Right ventricle myocardium inferior (tissue), 1 donor: ENCODE results near the gene NELL1. TPM values are rescaled to one million over a fixed set of nuclear protein-coding genes. Genes with fewer than 3 reads are reported as not detected.

Source experiments
- ATAC-seq: fragments of 200-7000 bp; cut with Tn5 transposase; one replicate; pipeline ENCODE4 v1.9.1; 2020; ENCODE audit warnings: mild to moderate bottlenecking, moderate library complexity
- DNase-seq: peaks from one replicate; pipeline ENCODE4 v3.0.0; 2021; ENCODE audit errors: missing footprints
- intact Hi-C: fragments of 100-400 bp; cut with DNase I; formaldehyde crosslinking; loops from one replicate; pipeline ENCODE4 v1.11.0; 2022
- total RNA-seq: library from RNA; stranded (reverse); fragmentation: NEBNext Ultra II Directional; extraction: Animal tissue kit (Norgen Biotek cat#: 25700); gene quantifications from one replicate; pipeline ENCODE4 v1.2.1, GENCODE V29; 2021
- donor health status: DM: no; HTN: yes; CAD: no; lungs with severe emphysema.

The NELL1 gene
- total RNA-seq, 1 donor from 2014 or later, result not detected

- DNase-seq (no peak), ATAC-seq (no peak)
- intact Hi-C loops, result no loop called here
Measured at GRCh38 chr11:21411104-21411503, 741.7 kb downstream of the NELL1 start.

- DNase-seq, result no peak
- no peak for ATAC-seq
- intact Hi-C loops, result no loop called here
Measured at GRCh38 chr11:21411597-21411996, 742.2 kb downstream of the NELL1 start.

GRCh38 chr11:21412652-21413383 is 743.4 kb downstream of the NELL1 start:
- intact Hi-C loops, result no loop called here
- no peak for ATAC-seq

DNA sequence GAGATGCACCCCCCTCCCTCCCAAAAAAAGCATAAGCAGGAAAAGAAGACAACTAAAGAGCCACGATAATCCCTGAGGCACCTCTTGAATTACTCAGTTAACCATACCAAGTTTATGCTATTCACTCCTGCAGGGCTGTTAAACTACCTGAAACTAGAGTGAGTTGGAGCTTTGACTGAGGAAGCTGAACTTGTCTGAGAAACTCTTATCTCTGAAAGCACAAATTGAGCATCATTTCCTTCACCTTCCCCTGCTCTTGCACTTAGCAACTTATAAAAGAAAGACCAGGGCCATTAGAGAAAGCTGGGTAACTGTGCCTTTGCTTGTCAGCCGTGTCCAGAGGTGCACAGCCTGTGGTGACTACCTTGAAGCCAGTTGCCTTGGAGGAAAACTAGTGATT is 745.6 kb downstream of the NELL1 start:
- ATAC-seq (no peak), DNase-seq (no peak)
- intact Hi-C loops, result no loop called here

More at GRCh38 chr11:21412652-21413383, 743.4 kb downstream of the NELL1 start:
- DNase-seq, result no peak

- DNase-seq (no peak), ATAC-seq (no peak)
- intact Hi-C loops, result no loop called here
Measured at GRCh38 chr11:21415606-21416005, 746.2 kb downstream of the NELL1 start.

DNA sequence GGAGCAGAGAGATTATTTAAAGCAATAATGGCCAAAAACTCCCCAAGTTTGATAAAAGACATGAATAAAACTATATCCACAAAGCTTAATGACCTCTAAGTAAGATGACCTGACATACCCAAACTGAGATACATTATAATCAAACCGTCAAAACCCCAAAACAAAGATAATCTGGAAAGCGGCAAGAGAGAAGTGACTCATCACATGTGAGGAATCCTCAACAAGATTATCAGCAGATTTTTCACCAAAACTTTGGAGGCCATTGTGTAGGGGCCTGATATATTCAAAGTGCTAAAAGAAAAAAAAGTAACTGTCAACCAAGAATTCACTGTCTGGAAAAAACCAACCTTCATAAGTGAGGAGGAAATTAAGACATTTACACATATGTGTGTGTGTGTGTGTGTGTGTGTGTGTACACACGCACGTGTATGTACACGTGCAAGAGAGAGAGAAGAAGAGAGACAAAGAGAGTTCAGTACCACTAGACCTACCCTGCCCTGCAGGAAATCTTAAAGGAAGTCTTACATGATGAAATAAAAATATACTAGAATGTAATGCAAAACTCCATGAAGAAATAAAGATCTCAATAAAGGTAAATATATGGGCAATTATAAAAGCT is 752.4 kb downstream of the NELL1 start:
- no peak for DNase-seq
- no peak for ATAC-seq
- intact Hi-C loops, result no loop called here

DNA sequence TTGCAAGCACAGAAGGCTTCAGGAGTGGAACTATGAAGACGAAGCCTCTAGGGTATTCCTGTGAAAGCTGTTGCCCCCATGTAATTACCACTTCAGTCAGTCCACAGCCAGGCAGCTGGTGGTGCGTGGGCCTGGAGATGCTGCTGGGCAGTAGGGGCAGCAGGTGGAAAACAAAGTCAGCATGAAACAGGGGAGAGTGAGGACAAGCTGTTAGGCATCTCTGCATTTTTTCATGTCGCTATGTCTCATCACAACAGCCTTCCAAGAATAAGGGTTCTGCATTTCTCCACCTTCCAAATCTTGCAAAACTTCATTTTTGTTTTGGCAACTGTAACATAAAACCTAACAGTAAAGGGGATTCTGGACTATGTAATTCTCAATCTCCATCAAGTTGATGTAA is 757.5 kb downstream of the NELL1 start:
- intact Hi-C loops, result no loop called here
- DNase-seq (no peak), ATAC-seq (no peak)

DNA sequence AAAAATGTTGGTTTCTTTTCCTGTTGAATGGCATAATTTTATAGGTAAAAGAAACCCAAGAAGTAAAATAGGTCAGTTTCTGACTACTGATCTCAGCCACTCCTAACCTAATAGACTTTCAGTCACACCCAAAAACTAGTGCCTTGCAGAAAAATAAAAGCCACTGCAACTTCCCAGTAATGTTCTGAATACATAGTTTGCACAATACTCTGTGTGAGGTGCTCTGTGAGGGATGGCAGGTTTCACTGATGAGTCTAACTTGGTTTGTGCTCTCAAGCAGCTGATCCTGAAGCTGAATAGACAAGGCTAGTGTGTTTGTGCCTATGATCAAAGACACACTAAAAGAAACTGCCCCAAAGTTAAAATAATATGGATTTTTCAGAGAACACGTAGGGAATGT is 758.3 kb downstream of the NELL1 start:
- ATAC-seq (no peak), DNase-seq (no peak)
- intact Hi-C loops, result no loop called here

DNA sequence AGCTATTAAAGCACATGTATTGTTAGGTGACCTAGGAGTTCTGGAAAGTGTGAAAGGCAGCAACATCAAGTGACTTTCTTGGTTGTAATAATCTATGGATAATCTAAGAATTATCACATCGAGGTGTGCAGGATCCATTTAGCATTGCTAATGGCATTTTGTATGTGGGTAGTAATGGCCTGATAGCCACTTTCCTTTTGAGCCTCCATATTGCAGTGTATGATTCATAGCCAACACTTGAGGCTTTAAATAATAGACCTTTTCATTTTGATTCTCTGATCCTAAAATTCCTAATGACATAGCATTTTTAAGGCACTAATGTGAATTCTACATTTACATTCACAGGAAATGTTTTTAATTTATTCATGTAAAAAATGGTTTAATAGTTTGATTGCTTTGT is 759.4 kb downstream of the NELL1 start:
- DNase-seq (no peak), ATAC-seq (no peak)
- intact Hi-C loops, result no loop called here

GRCh38 chr11:21429401-21429800 is 760.0 kb downstream of the NELL1 start:
- ATAC-seq (no peak), DNase-seq (no peak)
- intact Hi-C loops, result no loop called here

- ATAC-seq, result no peak
- DNase-seq, result no peak
- intact Hi-C loops, result no loop called here
Measured at GRCh38 chr11:21430537-21430936, 761.2 kb downstream of the NELL1 start.

DNA sequence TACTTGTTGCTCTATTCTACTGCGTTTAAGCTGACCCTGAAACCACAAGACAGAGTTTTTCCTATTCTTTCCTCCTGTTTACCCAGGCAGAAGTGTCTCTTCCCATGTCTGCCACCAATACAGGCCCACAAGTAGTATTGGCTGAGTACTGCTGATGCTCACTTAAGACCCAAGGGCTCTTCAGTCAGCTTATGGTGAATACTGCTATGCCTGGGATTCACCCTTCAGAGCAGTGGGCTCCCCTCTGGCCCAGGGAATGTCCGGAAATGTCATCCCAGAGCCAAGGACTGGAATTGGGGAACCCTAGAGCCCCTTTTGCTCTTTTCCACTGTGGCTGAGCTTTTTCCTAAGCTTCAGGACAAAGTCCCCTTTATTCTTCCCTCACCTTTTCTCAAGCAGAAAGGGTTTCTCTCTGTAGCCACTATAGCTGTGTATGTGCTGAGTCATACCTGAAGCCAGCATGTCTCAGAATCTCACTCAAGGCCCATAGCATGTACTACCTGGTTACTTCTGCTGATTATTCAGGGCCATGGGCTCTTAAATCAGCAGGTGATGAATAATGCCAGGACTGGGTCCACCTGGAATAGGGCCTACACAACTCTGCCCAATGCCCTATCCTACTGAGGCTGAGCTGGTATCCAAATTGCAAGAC is 777.7 kb downstream of the NELL1 start:
- no peak for DNase-seq
- intact Hi-C loops, result no loop called here
- no peak for ATAC-seq

DNA sequence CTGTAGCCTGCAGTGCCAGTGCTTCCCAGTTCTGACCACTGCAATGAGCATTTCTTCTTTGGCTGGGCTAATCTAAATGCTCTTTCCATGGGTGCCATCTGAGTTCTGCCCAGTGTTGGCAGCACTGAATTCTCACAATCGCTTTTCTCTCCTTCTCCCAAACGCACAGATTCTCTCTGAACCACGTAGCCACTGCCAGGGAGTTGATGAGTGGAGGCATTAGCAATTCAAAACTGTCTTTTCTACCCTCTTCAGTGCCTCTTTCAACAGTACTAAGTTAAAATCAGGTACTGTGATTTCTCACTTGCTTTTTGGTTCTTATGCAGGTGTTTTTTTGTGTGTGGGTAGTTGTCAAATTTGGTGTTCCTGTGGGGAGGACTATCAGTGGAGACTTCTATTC is 778.5 kb downstream of the NELL1 start:
- no peak for DNase-seq
- intact Hi-C loops, result no loop called here
- ATAC-seq, result no peak

GRCh38 chr11:21456186-21456585 is 786.8 kb downstream of the NELL1 start:
- ATAC-seq (no peak), DNase-seq (no peak)
- intact Hi-C loops, result no loop called here

DNA sequence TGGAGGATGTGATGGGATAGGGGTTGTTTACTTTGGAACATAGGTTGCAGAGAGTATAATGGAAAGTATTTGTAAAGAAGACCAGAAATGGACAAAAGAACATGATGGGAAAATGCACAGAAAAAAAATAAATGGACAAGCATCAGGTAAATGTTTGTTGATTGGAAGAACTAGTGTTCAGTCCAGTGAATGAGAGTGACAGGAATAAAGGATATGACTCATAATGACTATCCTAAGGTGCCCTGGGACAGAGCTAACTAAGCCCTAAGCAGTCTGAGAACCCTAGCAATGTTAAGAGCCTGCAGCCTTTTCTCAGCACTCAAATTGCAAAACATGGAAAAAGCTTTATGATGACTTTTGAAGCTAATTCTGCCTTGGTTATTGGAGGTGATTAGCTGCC is 790.7 kb downstream of the NELL1 start:
- intact Hi-C loops, result no loop called here
- DNase-seq (no peak), ATAC-seq (no peak)

DNA sequence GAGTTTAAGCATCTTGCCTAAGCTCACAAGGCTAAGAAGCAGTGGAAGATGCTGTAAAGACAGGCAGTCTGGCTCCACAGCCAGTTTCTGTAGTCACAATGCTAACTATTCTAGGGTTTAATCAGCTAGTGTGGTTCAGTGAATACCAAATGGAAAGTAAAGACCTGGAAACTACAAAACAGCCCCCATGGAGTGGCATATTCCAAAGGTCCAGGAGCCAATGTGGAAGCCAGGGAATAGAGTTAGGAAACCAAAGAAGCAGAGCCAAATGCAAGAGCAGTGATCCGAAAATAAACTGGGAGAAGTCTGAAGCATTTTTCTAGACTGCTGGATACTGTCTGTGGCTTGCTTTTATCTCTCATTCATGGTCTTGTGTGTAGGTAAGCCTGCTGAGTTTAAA is 792.3 kb downstream of the NELL1 start:
- DNase-seq (no peak), ATAC-seq (no peak)
- intact Hi-C loops, result no loop called here

GRCh38 chr11:21464601-21465193 is 795.3 kb downstream of the NELL1 start:
- ATAC-seq, result no peak
- intact Hi-C loops, result no loop called here
- DNase-seq, result no peak

DNA sequence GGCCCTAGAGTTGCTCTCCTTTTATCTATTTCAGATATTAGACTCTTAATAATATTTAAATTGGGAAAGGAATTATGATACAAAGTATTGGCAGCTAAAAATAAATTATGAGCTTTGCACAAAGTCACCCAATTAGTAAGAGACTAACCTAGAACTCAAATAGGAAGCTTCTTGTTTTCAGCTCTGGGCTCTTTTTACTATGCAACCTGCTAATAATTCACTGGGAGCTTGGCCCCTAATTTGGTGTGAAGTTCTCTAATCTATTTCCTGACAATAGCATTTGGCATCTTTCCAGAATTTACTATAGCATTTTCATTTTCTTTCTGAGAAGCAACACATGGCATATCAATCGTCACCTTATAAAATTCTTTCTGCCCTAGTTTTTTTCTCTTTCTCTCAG is 795.8 kb downstream of the NELL1 start:
- intact Hi-C loops, result no loop called here
- no peak for ATAC-seq
- DNase-seq, result no peak

- ATAC-seq, result no peak
- intact Hi-C loops, result no loop called here
- no peak for DNase-seq
Measured at GRCh38 chr11:21465920-21466319, 796.5 kb downstream of the NELL1 start.

- ATAC-seq (no peak), DNase-seq (no peak)
- intact Hi-C loops, result no loop called here
Measured at GRCh38 chr11:21470521-21470920, 801.1 kb downstream of the NELL1 start.
